Stomach smooth muscle (tissue), 2 donors: Measurements from ENCODE around the gene MMAB.

Source experiments
- H3K27ac ChIP-seq: one replicate; pipeline ENCODE4 v1.7.0; 2013; ENCODE audit warnings: mild to moderate bottlenecking, low read length, inconsistent platforms
- H3K27me3 ChIP-seq, 2 donors: one replicate each; pipeline ENCODE4 v1.7.0; 2013; ENCODE audit warnings: low read length in 2 of 2; ENCODE audit not compliant: insufficient read depth in 2 of 2, control insufficient read depth in 1 of 2
- H3K36me3 ChIP-seq, 2 donors: one replicate each; pipeline ENCODE4 v1.7.0; 2013; ENCODE audit warnings: low read length in 2 of 2; ENCODE audit not compliant: control insufficient read depth in 2 of 2, insufficient read depth in 2 of 2
- H3K4me1 ChIP-seq: one replicate; pipeline ENCODE4 v1.7.0; 2013; ENCODE audit warnings: low read length; ENCODE audit not compliant: control insufficient read depth, insufficient read depth
- H3K4me3 ChIP-seq, 2 donors: one replicate each; pipeline ENCODE4 v1.7.0; 2013; ENCODE audit warnings: low read length in 2 of 2
- H3K9ac ChIP-seq, 2 donors: one replicate each; pipeline ENCODE4 v1.7.0; 2013; ENCODE audit warnings: low read length in 2 of 2, mild to moderate bottlenecking in 1 of 2
- H3K9me3 ChIP-seq, 2 donors: one replicate each; pipeline ENCODE4 v1.7.0; 2013; ENCODE audit warnings: low read length in 2 of 2; ENCODE audit not compliant: control insufficient read depth in 2 of 2
- donor health status: healthy.
- donor health status: Pancreatic carcinoma.

MMAB gene

GRCh38 chr12:109582636-109583035 lies 9.3 kb upstream of the MMAB start:
- Histone ChIP-seq H3K27ac (no peak overlapping the region), H3K9me3 (no peaks in the 10 kb centered on the region), H3K4me3 (no peak overlapping the region), H3K4me1 (no peaks in the 10 kb centered on the region), H3K27me3 (no peaks in the 10 kb centered on the region), H3K36me3 (peaks cover 48 to 50% of the 10 kb centered on the region in 2 donors), H3K9ac (no peak overlapping the region)

GRCh38 chr12:109581856-109582255 lies 8.6 kb upstream of the MMAB start:
- no peak overlapping the region for H3K4me3 ChIP-seq
- peaks cover 44 to 47% of the 10 kb centered on the region in 2 donors for H3K36me3 ChIP-seq
- H3K9ac ChIP-seq: no peak overlapping the region
- H3K27ac ChIP-seq: no peak overlapping the region
- H3K4me1 ChIP-seq: no peaks in the 10 kb centered on the region
- H3K27me3 ChIP-seq: no peaks in the 10 kb centered on the region
- H3K9me3 ChIP-seq: no peaks in the 10 kb centered on the region

- H3K36me3 ChIP-seq: peaks cover 40 to 46% of the 10 kb centered on the region in 2 donors
- no peak overlapping the region for H3K9ac ChIP-seq
- no peaks in the 10 kb centered on the region for H3K4me1 ChIP-seq
- no peak overlapping the region for H3K4me3 ChIP-seq
- H3K27me3 ChIP-seq: no peaks in the 10 kb centered on the region
- H3K9me3 ChIP-seq: no peaks in the 10 kb centered on the region
- no peak overlapping the region for H3K27ac ChIP-seq
Measured at GRCh38 chr12:109581334-109581691, 8.0 kb upstream of the MMAB start.

DNA sequence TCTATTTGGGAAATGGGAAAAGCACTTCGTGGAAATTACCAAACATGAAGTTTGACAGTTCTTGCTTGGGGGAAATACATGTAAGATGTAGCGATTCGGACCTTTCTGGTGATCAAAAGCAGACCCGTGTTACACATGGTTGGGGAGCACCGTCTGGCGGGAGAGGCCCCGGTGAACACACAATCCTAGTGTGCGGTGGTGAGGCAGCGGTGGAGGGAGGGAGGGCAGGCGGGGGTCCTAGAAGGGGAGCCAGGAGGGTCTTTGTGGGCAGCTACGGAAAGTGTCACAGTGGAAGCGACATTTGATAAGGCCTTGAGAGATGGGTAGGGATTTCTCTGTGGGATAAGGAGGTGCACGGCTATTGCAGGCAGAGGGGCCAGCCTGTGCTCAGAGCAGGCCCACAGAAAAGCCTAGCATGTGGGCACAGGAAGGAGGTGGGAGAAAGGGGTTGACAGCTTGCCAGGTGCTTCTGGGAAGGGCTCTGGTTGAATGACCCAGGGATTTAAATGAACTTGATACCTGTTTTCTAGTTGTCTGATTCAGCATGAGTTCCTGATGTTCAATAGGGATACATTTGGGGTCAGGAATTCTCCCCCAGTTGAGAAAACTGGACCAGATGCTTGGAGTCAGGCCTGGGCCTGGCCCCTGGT lies 7.5 kb upstream of the MMAB start:
- Histone ChIP-seq H3K27me3 (no peaks in the 10 kb centered on the region), H3K27ac (no peak overlapping the region), H3K36me3 (peaks cover 42 to 46% of the 10 kb centered on the region in 2 donors), H3K9me3 (no peaks in the 10 kb centered on the region), H3K4me1 (no peaks in the 10 kb centered on the region), H3K9ac (no peak overlapping the region), H3K4me3 (no peak overlapping the region)

- Histone ChIP-seq H3K27ac (no peak overlapping the region), H3K36me3 (peaks cover 42 to 46% of the 10 kb centered on the region in 2 donors), H3K9ac (no peak overlapping the region), H3K4me1 (no peaks in the 10 kb centered on the region), H3K27me3 (no peaks in the 10 kb centered on the region), H3K4me3 (no peak overlapping the region), H3K9me3 (no peaks in the 10 kb centered on the region)
Measured at GRCh38 chr12:109580272-109580671, 7.0 kb upstream of the MMAB start.

DNA sequence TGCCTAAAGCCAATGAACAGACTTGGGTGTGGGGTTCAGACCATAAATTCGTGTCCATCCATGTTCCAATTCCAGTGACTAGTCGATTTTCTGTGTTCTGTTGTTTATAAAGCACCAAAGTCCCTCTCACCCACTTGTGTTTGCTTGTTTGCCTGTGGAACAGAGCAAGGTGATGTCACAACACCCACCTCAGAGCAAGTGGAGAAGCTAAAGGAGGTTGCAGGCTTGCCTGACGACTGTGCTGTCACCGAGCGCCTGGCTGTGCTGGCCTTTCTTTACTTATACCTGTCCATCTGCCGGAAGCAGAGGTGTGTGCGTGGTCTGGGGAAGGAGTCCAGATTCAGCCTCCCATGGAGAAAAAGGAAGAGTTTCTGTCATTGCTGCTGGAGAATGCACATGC lies 6.3 kb upstream of the MMAB start:
- Histone ChIP-seq H3K9ac (no peak overlapping the region), H3K27me3 (no peaks in the 10 kb centered on the region), H3K27ac (no peak overlapping the region), H3K9me3 (no peaks in the 10 kb centered on the region), H3K4me1 (peaks cover 2% of the 10 kb centered on the region), H3K36me3 (peaks cover 42 to 46% of the 10 kb centered on the region in 2 donors), H3K4me3 (no peak overlapping the region)

DNA sequence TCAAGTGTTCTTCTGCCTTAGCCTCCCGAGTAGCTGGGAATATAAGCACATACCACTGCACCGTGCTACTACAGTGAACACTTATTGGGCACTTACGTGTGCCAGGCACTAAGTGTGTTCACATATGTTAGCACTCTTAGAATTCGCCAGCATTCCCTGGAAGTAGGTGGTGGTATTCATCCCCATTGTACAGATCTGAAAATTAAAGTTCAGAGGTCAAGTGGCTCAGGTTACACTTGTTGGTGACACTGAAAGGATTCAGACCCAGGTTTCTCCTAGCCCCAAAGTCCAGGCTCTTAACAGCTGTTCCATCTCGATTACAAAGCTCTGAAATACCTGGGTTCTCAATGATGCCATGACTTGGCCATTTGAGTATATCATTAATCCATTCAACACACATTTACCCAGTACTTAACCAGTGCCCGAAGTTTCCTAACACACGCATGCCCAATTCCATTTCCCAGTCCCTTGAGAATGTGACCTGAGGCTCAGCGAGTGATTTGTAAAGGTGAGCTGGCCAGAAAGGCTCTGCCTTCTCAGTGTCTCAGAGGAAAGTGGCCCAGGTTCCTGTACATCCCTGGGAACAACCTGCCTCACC lies 5.1 kb upstream of the MMAB start:
- Histone ChIP-seq H3K4me3 (no peak overlapping the region), H3K9me3 (no peaks in the 10 kb centered on the region), H3K27ac (no peak overlapping the region), H3K36me3 (peaks cover 36 to 38% of the 10 kb centered on the region in 2 donors), H3K27me3 (no peaks in the 10 kb centered on the region), H3K9ac (no peak overlapping the region), H3K4me1 (peaks cover 10% of the 10 kb centered on the region)

DNA sequence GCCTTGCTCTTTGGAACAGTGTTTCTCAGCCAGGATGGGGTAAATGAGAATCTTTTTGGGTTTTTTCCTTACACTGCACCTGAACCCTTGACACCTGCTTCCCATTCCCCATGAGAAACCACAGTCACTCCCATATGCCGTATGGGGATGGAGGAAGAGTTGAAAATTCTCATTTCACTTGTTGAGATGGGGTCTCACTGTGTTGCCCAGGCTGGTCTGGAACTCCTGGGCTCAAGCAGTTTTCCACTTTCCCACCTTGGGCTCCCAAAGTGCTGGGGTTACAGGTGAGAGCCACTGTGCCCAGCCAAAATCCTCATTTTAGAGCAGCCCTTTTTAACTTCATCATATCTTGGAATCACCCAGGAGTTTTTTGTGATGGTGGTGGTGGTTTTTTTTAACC lies 4.0 kb upstream of the MMAB start:
- Histone ChIP-seq H3K27me3 (no peaks in the 10 kb centered on the region), H3K36me3 (peaks cover 36 to 38% of the 10 kb centered on the region in 2 donors), H3K9ac (no peak overlapping the region), H3K27ac (no peak overlapping the region), H3K4me3 (no peak overlapping the region), H3K9me3 (no peaks in the 10 kb centered on the region), H3K4me1 (peaks cover 15% of the 10 kb centered on the region)

DNA sequence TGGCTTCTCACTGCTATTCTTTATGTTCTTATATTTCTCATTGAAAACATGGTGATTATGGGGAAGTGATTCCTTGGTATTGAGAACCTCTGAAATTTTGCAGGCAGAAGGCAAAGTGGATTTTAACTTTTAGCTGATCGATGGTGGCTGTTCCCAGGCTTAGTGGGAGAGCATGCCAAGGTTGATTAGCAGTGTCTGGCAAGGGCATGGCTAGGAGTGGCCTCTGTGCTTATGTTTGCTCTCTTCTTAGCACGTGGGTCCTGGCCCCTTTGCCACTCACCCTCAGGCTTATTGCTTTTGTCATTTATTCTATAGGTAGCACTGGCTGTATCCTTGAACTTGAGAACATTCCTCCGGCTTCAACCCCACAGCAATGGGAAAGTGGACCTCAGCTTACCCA lies 2.4 kb upstream of the MMAB start:
- no peaks in the 10 kb centered on the region for H3K9me3 ChIP-seq
- H3K4me1 ChIP-seq: peaks cover 15% of the 10 kb centered on the region
- no peaks in the 10 kb centered on the region for H3K27me3 ChIP-seq
- no peak overlapping the region for H3K27ac ChIP-seq
- no peak overlapping the region for H3K9ac ChIP-seq
- H3K4me3 ChIP-seq: no peak overlapping the region
- peaks cover 25 to 32% of the 10 kb centered on the region in 2 donors for H3K36me3 ChIP-seq

GRCh38 chr12:109573914-109574244 lies 575 bp upstream of the MMAB start:
- H3K27ac ChIP-seq: no peak overlapping the region
- peak overlapping the region; percentile 66 to 84 for H3K9ac ChIP-seq
- no peaks in the 10 kb centered on the region for H3K9me3 ChIP-seq
- peaks cover 15% of the 10 kb centered on the region for H3K4me1 ChIP-seq
- peak overlapping the region; percentile 65 to 94 for H3K4me3 ChIP-seq
- H3K36me3 ChIP-seq: peaks cover 15 to 26% of the 10 kb centered on the region in 2 donors
- no peaks in the 10 kb centered on the region for H3K27me3 ChIP-seq

- H3K9me3 ChIP-seq: no peaks in the 10 kb centered on the region
- peak overlapping the region in 1 of 2 donors; percentile 63 for H3K9ac ChIP-seq
- peaks cover 15% of the 10 kb centered on the region for H3K4me1 ChIP-seq
- H3K27me3 ChIP-seq: no peaks in the 10 kb centered on the region
- H3K36me3 ChIP-seq: peaks cover 4 to 22% of the 10 kb centered on the region in 2 donors
- H3K27ac ChIP-seq: no peak overlapping the region
- H3K4me3 ChIP-seq: peak overlapping the region; percentile 65 to 94
Measured at GRCh38 chr12:109572506-109572845, 828 bp downstream of the MMAB start.
